Measurements from ENCODE around the gene CNTN4. TPM values are rescaled to one million over a fixed set of nuclear protein-coding genes. Genes with fewer than 3 reads are reported as not detected.

CNTN4 gene
- total and polyA plus RNA-seq, 2 of the 8 experiments (the other 6 are each of a cell fraction or from before 2014, with no cell fraction given), result 0.41 to 2.2 TPM

DNA sequence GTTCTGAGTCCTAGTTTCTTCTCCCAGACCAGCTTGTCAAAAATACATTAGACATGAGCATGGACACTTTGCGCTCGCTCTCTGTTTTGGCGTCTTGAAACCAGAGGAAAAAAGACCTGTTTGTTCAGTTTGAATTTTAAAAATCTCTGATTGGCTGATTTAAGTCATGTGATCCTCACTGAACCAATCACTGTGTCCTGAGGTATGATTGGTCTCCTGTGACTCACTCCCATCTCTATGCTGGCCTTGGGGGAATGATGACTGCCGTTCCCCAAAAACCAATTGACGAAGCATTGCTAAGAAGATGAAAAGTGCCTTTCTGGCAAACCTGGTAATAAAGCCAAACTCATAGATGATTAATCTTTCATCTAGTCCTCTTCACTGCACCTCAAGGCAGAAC, 755.0 kb downstream of the CNTN4 start:
- H3K4me3 ChIP-seq (ENCODE audit: extremely low read depth in 1 of 4, insufficient read depth in 2 of 4, low read depth in 3 of 4, low read length in 4 of 4), result no peak overlapping the region
- H3K9ac ChIP-seq (replicated peaks in 1 of 4; ENCODE audit: extremely low read depth in 1 of 4, low read depth in 3 of 4, low read length in 3 of 4), result no peak overlapping the region
- no peak overlapping the region for H2BK120ac ChIP-seq (replicated peaks; ENCODE audit: low read depth, low read length)
- no peaks in the 10 kb centered on the region for H3K27me3 ChIP-seq (replicated peaks in 1 of 4; ENCODE audit: control insufficient read depth in 3 of 4, extremely low read depth in 1 of 4, insufficient read depth in 3 of 4, low read length in 3 of 4)
- no peaks in the 10 kb centered on the region for H3K36me3 ChIP-seq (ENCODE audit: control insufficient read depth in 2 of 4, insufficient read depth in 4 of 4, low read length in 3 of 4)
- H3K4me2 ChIP-seq (ENCODE audit: insufficient read depth in 1 of 2, low read depth in 2 of 2, low read length in 2 of 2), result no peak overlapping the region
- FAIRE-seq, result no peak
- no peak overlapping the region for H3K23ac ChIP-seq (ENCODE audit: insufficient read length)
- no peaks in the 10 kb centered on the region for H3K4me1 ChIP-seq (replicated peaks in 1 of 4; ENCODE audit: control insufficient read depth in 3 of 4, insufficient read depth in 4 of 4, low read length in 3 of 4)
- WGBS, 2 experiments (ENCODE audit: extremely low coverage in 1 of 2, insufficient coverage in 1 of 2, insufficient read length in 1 of 2, insufficient replicate concordance in 2 of 2, low coverage in 1 of 2, low lambda C conversion rate in 2 of 2, missing lambda C conversion rate in 1 of 2), result 93% methylated on average over 5 of the region's 5 CpGs; no CpG with 5 or more reads in 1 of the 2 experiments
- no peak overlapping the region for H4K91ac ChIP-seq (replicated peaks; ENCODE audit: insufficient read length, low read length)
- H3K9me3 ChIP-seq (ENCODE audit: insufficient read depth in 2 of 2, low read depth in 1 of 2, low read length in 1 of 2), result no peaks in the 10 kb centered on the region
- TF ChIP-seq, protein P1, sequence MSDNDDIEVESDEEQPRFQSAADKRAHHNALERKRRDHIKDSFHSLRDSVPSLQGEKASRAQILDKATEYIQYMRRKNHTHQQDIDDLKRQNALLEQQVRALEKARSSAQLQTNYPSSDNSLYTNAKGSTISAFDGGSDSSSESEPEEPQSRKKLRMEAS (IDR thresholded peaks at IDR 0.05), result no peak
- TF ChIP-seq SIX5 (IDR thresholded peaks at IDR 0.05; ENCODE audit: low read depth, low read length) (no peak), TCF12 (IDR thresholded peaks at IDR 0.05; ENCODE audit: low read depth, low read length) (no peak), GTF2F1 (IDR thresholded peaks at IDR 0.05; ENCODE audit: borderline replicate concordance, low read depth, low read length) (no peak), RFX5 (IDR thresholded peaks at IDR 0.05; ENCODE audit: borderline replicate concordance, low read depth, low read length) (no peak), SP2 (IDR thresholded peaks at IDR 0.05; ENCODE audit: low read length) (no peak), POLR2A (IDR thresholded peaks at IDR 0.05; ENCODE audit: control extremely low read depth in 1 of 2, low read depth in 2 of 2, low read length in 2 of 2) (no peak), TBP (IDR thresholded peaks at IDR 0.05; ENCODE audit: low read depth, low read length) (no peak), MAFK (IDR thresholded peaks at IDR 0.05; ENCODE audit: low read depth, low read length) (no peak)
- TF ChIP-seq, protein P2, sequence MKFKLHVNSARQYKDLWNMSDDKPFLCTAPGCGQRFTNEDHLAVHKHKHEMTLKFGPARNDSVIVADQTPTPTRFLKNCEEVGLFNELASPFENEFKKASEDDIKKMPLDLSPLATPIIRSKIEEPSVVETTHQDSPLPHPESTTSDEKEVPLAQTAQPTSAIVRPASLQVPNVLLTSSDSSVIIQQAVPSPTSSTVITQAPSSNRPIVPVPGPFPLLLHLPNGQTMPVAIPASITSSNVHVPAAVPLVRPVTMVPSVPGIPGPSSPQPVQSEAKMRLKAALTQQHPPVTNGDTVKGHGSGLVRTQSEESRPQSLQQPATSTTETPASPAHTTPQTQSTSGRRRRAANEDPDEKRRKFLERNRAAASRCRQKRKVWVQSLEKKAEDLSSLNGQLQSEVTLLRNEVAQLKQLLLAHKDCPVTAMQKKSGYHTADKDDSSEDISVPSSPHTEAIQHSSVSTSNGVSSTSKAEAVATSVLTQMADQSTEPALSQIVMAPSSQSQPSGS (IDR thresholded peaks at IDR 0.05; ENCODE audit: low read length), result no peak
- no peak overlapping the region for H2BK15ac ChIP-seq (ENCODE audit: low read length)
- H2AK5ac ChIP-seq (ENCODE audit: low read depth, low read length), result no peak overlapping the region
- H2BK12ac ChIP-seq (ENCODE audit: low read depth, low read length), result no peak overlapping the region
- H4K20me1 ChIP-seq (replicated peaks in 1 of 2; ENCODE audit: control insufficient read depth in 1 of 2, insufficient read depth in 2 of 2, low read length in 2 of 2), result no peaks in the 10 kb centered on the region
- no peak overlapping the region for H2AFZ ChIP-seq (ENCODE audit: low read length)
- no peak overlapping the region for H3K27ac ChIP-seq (ENCODE audit: low read depth, low read length)
- H3K18ac ChIP-seq (ENCODE audit: extremely low read depth, low read length), result no peak overlapping the region
- POLR2A ChIA-PET (ENCODE audit: partially characterized antibody), result no interaction called here
- CTCF ChIA-PET (ENCODE audit: partially characterized antibody), result no interaction called here
- H3K4ac ChIP-seq (replicated peaks; ENCODE audit: insufficient read length, low read depth, low read length), result no peak overlapping the region
- H4K5ac ChIP-seq (ENCODE audit: insufficient read length, low read depth, low read length), result no peak overlapping the region
- H2BK20ac ChIP-seq (ENCODE audit: low read length), result no peak overlapping the region
- no peaks in the 10 kb centered on the region for H3K79me1 ChIP-seq (ENCODE audit: low read depth, low read length)
- no peak overlapping the region for H4K8ac ChIP-seq (ENCODE audit: extremely low read depth, insufficient read depth, low read length)
- no peak overlapping the region for H2BK5ac ChIP-seq (ENCODE audit: low read depth, low read length)
- no peaks in the 10 kb centered on the region for H3K79me2 ChIP-seq (ENCODE audit: control insufficient read depth in 1 of 2, insufficient read depth in 2 of 2, low read length in 2 of 2)
- DNase-seq (ENCODE audit: low read depth in 1 of 2, low spot score in 2 of 2), result no peak
- H3K14ac ChIP-seq (ENCODE audit: insufficient read length), result no peak overlapping the region
- H3K23me2 ChIP-seq (ENCODE audit: low read depth, low read length), result no peaks in the 10 kb centered on the region
- no peak overlapping the region for H3K56ac ChIP-seq (replicated peaks; ENCODE audit: insufficient read length, low read depth, low read length)
